ENCODE measurements around the gene MGAT3.
"Not testable (repeated sequence)": the region's sequence is repeated elsewhere in the genome, so short reads cannot be mapped to it uniquely, and the experiment has no call there.

MGAT3 gene

DNA sequence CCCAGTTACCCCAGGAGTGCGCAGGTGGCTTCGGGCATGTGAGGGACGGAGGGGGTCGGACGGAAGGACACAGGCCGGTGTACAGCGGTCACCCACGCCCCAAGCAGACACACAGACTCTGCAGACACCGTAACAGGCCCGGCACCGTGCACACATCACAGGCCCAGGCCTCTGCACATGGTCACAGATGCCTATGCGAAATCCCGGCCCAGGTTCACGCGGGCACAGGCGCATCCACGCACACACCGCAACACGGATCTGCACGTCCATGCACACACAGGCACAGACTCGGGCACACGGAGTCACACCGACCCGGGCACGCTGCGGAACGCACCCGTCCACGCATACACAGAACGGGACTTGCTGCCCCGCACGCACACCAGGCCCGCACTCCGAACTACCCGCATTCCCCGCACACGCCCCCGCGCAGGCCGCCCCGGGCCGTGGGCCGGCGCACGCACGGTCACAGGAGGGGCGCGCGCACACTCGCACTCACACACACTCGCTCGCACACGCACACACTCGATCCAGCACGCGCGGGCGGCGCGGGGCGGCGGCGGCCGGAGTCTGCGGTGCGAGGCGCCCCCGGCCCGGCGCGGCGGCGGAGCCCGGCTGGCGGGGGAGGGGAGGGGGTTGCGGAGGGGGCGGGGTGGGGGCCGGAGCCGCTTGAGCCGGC lies at the start of gene MGAT3:
TSS of gene MGAT3 (plus strand) at position 491 of the 676 bp plus-strand sequence. CDS start 30,336 bp downstream, outside the sequence.
- DNase-seq (ENCODE audit: low spot score): peak; percentile 86

- DNase-seq (ENCODE audit: low spot score): no peak
These were observed 48.6 kb upstream of the MGAT3 start for GRCh38 chr22:39408173-39408572.

DNA sequence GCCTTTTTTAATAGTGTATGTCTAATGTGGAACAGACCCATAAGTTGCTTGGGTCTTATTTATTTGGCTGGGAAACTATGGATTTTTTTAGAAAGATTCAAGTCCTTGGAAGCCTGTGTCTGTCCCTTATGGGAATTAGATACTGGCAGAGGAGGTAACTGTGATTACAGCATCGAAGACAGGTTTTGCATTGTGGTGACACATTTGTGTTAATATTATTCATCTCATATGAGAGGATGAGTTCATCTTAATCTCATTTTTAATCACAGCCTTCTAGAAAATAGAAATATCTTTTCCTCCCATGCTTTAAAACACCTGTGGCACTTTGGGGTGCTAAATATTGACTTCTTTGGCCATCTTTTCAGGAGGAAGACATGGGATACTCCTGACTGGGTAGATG lies 48.0 kb upstream of the MGAT3 start:
- no peak for DNase-seq (ENCODE audit: low spot score)

DNA sequence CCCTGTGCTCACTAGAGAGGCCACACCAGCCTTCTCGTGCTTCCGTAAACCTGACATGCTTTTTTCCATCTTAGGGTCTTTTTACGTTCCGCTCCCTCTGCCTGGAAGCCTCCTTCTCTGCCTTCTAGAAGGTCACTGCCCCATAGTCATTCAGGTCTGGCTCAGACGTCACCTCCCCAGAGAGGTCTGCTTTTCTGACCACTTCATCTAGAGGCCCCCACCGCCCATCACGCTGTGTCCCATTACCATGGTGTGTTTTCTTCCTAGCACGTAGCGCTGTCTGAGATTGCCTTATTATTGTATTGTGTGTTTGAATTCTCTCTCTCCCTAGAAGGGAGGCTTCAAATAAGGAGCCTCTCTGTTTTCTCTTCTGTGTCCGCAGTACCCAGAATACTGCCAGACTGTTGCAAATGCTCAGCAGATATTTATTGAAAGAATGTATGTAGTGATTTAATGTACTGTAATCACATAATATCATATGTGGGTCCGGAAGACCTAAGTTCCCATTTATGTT lies 47.2 kb upstream of the MGAT3 start:
- DNase-seq (ENCODE audit: low spot score): no peak

DNA sequence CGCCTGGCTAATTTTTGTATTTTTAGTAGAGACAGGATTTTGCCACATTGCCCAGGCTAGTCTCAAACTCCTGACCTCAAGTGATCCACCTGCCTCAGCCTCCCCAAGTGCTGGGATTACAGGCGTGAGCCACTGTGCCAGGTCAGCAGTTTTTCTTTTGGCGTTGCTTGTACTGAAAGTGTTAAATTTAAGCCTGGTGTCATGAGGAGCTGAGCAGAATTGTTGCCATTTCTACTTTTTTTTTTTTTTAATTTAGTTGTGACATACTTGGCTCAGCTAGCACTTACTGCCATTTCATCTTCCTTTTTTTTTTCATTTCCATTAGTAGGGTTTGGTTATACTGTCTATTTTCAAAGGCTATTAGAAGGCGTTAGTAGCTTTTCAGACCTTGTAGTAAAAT lies 46.5 kb upstream of the MGAT3 start:
- DNase-seq (ENCODE audit: low spot score): no peak

DNA sequence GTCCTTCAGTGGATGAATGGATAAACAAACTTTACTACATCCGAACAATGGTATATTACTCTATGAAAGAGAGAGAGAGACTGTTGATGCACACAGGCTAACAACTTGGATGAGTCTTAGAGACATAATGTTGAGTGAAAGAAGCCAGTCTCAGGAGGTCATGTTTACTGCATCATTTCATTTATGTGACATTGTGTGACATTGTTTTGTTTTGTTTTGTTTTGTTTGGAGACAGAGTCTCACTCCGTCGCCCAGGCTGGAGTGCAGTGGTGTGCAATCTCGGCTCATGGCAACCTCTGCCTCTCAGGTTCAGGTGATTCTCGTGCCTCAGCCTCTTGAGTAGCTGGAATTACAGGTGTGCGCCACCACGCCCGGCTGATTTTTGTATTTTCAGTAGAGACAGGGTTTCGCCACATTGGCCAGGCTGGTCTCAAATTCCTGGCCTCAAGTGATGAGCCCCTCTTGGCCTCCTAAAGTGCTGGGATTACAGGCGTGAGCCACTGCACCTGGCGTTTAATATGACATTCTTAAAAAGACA lies 44.9 kb upstream of the MGAT3 start:
- not testable (repeated sequence) for DNase-seq (ENCODE audit: low spot score)

GRCh38 chr22:39413204-39413603 lies 43.6 kb upstream of the MGAT3 start:
- not testable (repeated sequence) for DNase-seq (ENCODE audit: low spot score)

- DNase-seq (ENCODE audit: low spot score): no peak
These were observed 42.4 kb upstream of the MGAT3 start for GRCh38 chr22:39414377-39414776.

- no peak for DNase-seq (ENCODE audit: low spot score)
These were observed 41.9 kb upstream of the MGAT3 start for GRCh38 chr22:39414886-39415285.

DNA sequence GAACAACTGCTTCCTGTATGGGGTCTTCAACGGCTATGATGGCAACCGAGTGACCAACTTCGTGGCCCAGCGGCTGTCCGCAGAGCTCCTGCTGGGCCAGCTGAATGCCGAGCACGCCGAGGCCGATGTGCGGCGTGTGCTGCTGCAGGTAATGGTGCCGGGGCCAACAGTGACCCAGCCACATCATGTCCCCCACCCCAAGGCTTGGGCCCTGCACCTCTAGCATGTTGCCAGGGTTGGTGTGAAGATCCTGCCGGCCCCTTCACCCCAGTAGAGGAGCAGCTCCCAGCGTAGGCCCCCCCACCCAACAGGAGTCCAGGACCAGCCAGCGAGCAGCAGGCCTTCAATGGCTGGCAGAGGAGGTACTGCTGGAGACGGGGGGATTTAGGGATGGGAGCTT lies 41.3 kb upstream of the MGAT3 start:
- DNase-seq (ENCODE audit: low spot score): no peak

- no peak for DNase-seq (ENCODE audit: low spot score)
These were observed 40.5 kb upstream of the MGAT3 start for GRCh38 chr22:39416319-39416718.

- DNase-seq (ENCODE audit: low spot score): no peak
These were observed 39.2 kb upstream of the MGAT3 start for GRCh38 chr22:39417641-39418040.

GRCh38 chr22:39418696-39419095 lies 38.1 kb upstream of the MGAT3 start:
- no peak for DNase-seq (ENCODE audit: low spot score)

DNA sequence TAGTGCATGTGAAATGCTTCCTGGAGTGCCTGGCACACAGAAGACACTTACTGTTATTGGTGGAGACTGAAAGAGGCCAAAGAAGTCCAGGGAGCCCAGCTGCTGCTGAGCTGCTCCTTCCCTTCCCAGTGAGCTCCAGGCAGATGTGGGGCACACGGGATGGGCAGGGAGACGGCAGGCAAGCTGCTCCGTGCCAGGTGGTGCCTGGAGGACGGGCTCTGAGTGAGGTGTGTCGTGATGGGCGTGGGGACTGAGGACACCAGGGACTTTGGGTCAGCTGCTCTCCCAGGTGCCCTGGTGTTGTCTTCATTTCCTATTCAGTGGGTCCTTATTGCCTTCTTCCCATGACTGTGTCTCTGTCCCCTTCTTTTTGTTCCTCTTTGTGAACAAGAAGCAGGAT lies 37.7 kb upstream of the MGAT3 start:
- no peak for DNase-seq (ENCODE audit: low spot score)

- DNase-seq (ENCODE audit: low spot score): no peak
These were observed 36.9 kb upstream of the MGAT3 start for GRCh38 chr22:39419911-39420310.

DNA sequence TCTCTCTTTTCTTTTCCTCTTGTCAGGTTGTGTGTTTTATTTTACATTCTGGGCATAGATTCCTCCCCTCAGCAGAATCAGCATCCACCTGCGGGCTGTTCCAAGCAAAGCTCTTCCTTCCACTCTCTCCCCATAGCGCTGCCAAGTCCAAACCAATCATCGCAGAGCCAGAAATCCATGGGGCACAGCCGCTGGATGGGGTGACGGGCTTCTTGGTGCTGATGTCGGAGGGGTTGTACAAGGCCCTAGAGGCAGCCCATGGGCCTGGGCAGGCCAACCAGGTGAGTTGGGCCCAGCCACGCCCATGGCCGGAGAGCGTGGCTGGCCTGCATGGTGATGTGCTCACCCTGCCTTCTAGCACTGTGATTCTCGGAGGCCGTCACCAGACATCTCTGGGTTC lies 35.1 kb upstream of the MGAT3 start:
- DNase-seq (ENCODE audit: low spot score): no peak

DNA sequence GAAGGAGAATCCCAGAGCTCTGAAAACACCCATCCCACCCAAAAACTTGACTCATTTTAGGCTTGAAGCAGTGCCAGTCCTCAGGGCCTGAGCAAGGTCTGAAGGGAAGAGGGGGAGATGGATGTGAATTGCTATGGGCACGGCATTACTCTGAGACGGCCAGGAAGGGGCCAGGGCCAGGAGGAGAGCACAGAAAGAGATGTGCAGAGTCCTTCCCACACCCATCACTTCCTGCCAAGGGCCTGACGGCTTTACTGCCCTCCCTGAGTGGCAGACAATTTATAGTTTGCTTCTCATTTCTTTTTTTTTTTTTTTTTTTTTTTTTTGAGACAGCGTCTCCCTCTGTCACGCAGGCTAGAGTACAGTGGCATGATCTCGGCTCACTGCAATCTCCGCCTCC lies 34.7 kb upstream of the MGAT3 start:
- no peak for DNase-seq (ENCODE audit: low spot score)

DNA sequence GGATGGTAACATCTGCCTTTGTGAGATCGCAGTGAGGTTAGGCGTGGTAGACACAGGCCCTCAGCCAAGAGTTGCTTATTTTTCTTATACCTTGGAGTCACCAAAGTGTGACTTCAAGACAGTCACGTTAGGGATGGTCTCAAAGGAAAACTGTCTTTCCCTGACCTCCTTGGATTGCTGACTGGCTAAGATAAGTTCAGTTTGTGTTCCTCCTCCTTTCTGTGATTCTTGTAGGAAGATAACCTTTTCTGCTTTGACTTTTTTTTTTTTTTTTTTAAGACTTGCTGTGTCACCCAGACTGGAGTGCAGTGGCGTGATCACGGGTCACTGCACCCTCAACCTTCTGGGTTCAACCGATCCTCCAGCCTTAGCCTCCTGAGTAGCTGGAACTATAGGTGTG lies 34.1 kb upstream of the MGAT3 start:
- no peak for DNase-seq (ENCODE audit: low spot score)

DNA sequence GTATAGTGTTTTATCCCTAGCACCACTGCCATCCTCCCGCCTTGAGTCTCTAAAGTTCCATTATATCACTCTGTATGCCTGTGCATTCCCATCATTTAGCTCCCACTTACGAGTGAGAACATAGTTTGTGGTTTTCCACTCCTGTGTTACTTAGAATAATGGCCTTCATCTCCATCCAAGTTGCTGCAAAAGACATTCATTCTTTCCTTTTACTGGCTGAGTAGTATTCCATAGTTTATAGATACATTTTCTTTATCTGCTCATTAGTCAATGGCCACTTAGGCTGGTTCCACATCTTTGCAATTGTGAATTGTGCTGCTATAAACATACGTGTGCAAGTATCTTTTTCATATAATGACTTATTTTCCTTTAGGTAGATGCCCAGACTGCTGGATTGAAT lies 32.8 kb upstream of the MGAT3 start:
- DNase-seq (ENCODE audit: low spot score): no peak

- DNase-seq (ENCODE audit: low spot score): no peak
These were observed 30.3 kb upstream of the MGAT3 start for GRCh38 chr22:39426380-39427043.

- DNase-seq (ENCODE audit: low spot score): no peak
These were observed 28.8 kb upstream of the MGAT3 start for GRCh38 chr22:39427751-39428596.

DNA sequence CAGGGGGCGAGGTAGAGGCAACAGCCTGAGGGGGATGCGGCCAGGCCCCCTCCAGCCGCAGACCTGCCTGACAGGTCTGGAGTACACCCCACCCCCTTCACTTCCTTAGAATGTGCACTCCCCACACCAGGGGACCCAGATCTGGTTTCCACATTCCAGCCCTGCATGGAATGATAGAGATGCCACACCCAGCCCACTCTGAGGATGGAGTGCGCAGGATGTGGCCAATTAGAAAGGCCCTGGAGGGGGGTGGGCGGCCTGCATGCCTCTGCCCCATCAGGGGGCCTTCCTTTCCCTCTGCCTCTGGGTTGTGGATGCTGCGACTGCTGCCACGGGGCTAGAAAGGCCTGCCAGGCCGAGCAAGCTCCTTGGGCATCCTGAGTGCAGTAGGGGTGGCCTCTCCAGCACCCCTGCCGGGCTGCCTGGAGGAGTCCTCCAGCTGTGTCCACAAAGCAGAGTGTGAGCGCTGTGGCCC lies 28.2 kb upstream of the MGAT3 start:
- peak; percentile 85 for DNase-seq (ENCODE audit: low spot score)

Measured in iPS-NIHi11 (cell line).